ENCODE results near the gene FECH. TPM values are rescaled to one million over a fixed set of nuclear protein-coding genes. Genes with fewer than 3 reads are reported as not detected.
A peak's percentile ranks its signal among the peaks of the same experiment; 100 is the strongest.

FECH gene
- 24.5 TPM for total RNA-seq

DNA sequence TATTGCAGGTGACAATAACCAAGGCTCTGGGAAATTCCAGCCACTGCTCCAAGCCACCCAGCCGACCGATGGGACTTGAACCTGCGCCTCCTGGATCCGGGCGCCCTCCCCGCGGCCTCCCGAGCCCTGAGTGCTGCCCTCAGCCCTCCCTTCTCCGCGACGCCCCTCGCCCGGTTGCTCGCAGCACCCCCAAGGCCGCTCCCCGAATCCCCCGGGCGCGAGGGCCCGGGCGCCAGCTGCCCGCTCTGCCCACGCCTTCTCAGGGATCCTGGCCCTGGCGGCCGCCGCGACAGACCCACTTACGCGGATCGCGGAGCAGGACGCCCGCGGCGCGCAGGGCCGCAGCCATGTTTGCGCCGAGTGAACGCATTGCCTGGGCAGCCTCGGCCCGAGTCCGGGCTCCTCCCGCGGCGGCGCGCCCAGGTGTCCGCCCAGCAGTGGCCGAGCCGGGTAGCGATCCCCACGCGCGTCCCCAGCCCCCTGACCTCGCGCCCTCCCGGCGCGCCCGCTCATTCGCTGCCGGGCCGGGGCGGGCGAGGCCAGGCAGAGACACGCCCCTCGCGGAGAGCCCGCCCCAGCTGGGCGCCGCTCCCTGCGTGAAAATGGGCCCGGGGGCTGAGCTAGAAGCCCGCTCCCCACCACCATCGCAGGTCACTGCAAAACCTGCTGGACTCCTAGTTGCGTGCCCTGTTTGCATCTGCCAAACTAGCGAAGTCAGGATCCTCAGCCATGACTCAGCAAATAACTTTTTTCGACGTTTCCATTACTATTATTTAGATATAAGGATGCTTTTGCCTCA lies at the start of gene FECH:
Gene FECH (minus strand): TSS at position 452 of the 799 bp plus-strand sequence. CDS start 82 bp downstream, at position 370.
- peak; percentile 28 to 62 (median 58) for DNase-seq (ENCODE audit: low read depth in 2 of 3, low spot score in 2 of 3)

DNA sequence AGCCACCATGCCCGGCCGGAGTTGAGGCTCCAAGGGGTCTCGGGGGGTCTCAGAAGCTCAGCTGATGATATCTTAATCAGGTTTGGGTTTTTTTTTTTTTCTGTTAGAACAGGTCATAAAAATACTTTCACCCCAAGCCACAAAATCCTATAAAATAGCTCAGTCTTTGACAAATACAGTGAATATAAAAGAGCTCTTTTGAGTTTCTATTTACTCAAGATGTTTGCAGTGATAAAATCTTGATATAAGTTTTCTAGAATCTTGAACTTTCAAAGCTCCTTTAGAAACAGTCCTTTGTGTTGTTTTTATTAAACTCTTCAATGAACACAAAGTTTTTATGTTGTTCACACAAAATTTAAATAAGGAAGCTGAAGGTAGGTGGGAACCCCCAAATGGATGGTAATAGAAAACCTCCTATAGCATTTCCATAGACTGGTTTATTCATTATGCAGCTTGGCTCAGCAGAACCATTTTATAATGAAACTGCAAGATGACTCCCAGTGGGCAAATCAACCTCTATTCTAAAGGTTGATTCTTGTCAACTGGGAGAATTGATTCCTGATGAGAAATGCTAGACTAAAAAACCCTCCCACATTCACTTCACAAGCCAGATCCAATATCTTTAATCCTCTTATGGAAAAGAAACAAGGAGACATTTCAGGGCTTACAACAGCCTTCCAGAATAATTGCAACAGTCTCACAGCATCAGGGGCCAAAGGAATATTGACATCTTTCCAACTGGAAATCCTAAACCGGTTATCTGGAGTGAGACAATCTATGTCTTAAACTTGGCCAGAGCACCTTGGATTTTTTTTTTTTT lies 48.7 kb upstream of the FECH start:
- DNase-seq (ENCODE audit: low read depth in 2 of 3, low spot score in 2 of 3), result no peak

DNA sequence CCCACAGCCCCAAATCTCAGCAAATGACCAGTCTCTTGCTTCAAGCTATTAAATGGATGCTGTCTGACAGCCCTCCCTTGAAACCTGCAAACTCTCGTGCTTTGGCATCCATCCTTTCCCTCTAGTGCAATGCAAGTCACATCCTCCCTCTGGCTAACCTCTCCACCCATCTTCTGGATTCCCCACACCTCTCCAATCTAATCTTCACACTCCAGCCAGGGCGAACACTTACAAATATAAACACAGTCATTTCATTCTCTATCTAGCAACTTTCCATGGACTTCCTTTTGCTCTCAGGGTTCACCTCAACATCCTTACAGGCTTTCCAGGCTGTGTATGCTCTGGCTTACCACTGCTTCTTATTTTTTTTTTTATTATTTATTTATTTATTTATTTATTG lies 45.2 kb upstream of the FECH start:
- DNase-seq (ENCODE audit: low read depth in 2 of 3, low spot score in 2 of 3), result no peak

- no peak for DNase-seq (ENCODE audit: low read depth in 2 of 3, low spot score in 2 of 3)
Observed at GRCh38 chr18:57630754-57631595, 44.5 kb upstream of the FECH start.

DNA sequence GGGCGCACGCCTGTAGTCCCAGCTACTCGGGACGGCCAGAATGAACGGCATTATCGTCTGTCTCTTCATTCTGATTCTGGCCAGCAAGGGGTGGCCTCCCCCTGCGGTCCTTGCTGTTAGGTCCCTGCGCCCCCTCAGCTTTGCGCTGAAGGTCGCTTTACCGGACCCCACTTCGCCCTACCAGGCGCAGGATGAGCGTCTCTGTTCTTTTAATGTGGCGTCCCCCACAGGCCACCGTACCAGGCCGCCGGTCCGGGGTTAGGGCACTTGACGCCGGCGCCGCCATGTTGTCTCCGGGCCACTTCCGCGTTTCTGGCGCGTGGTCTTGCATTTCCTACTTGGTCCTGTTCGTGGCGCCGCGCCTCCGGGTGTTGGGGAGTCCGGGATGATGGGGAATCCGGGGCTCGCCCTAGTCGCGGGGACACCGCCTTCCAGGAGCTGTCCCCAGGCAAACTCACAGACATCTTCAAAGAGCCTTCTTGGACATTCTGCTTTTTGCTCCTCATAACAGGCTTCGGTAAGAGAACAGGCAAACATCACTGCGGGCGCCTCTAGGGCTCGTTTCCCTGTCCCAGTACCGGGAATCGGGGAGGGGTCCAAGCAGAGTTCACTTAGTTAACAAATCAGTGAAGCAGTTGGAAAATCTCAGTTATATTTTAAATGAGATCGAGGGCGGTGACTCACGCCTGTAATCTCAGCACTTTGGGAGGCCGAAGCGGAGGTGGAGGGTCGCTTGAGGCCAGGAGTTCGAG lies 43.7 kb upstream of the FECH start:
- peak; percentile 79 to 95 (median 94) for DNase-seq (ENCODE audit: low read depth in 2 of 3, low spot score in 2 of 3)

- no peak for DNase-seq (ENCODE audit: low read depth in 2 of 3, low spot score in 2 of 3)
Observed at GRCh38 chr18:57629422-57629821, 42.9 kb upstream of the FECH start.

GRCh38 chr18:57627488-57627887 lies 41.0 kb upstream of the FECH start:
- no peak for DNase-seq (ENCODE audit: low read depth in 2 of 3, low spot score in 2 of 3)

DNA sequence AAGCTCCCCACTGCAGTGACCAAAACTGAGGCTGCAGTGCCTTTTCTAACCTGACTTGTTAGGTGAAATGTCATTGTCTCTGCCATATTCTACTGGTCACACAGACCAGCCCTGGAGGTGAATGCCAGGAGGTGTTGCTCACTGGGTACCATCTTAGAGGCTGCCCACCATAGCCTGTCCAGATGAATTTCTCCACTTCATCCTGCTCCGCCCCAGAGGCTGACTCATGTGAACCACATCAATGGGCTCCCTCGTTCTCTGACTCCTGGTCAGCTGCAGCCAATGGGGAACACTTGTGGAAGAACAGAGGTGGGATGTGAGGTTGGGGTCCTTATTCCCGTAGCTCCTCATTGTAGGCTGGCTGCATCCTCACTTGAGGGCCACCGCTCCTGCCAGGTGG lies 38.5 kb upstream of the FECH start:
- DNase-seq (ENCODE audit: low read depth in 2 of 3, low spot score in 2 of 3), result no peak

DNA sequence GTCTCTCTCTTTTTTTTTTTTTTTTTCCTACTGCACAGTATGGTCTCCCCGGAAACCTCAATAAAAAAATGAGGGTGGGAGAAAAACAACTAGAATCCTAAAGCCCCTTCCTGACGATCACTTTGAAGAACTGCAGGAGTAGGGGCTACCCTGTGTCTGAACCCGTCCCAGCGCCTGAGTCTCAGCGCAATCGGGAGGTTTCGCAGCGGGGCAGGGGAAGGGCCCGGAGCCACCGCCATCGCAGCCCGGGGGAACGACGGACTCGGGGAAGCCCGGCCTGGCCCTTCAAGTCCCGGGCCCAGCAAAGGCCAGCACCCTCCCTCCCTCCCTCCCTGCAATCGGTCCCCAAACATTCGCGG lies 34.7 kb upstream of the FECH start:
- peak in 1 of 3 donors; percentile 16 for DNase-seq (ENCODE audit: low read depth in 2 of 3, low spot score in 2 of 3)

GRCh38 chr18:57619876-57620275 lies 33.4 kb upstream of the FECH start:
- no peak for DNase-seq (ENCODE audit: low read depth in 2 of 3, low spot score in 2 of 3)

GRCh38 chr18:57618910-57619309 lies 32.4 kb upstream of the FECH start:
- DNase-seq (ENCODE audit: low read depth in 2 of 3, low spot score in 2 of 3), result no peak

DNA sequence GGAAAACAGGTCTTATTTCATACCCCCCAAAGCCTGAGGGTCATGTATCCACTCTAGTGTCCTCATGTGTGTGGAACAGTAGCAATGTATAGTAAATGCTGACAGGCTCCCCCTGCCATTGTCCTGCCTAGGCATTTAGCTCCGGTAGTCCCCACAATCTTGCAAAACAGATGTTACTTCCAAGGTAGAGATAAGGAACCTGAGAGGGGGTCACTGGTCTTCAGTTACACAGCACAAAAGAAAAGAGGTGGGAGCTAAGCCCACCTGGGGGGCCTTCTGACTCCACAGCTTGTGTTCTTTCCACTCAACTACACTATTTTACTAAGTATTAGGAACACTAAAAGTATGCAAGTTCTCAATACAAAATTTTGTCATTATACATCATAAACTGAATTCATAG lies 17.4 kb upstream of the FECH start:
- no peak for DNase-seq (ENCODE audit: low read depth in 2 of 3, low spot score in 2 of 3)

GRCh38 chr18:57595347-57595746 lies 8.8 kb upstream of the FECH start:
- no peak for DNase-seq (ENCODE audit: low read depth in 2 of 3, low spot score in 2 of 3)

- DNase-seq (ENCODE audit: low read depth in 2 of 3, low spot score in 2 of 3), result peak in 1 of 3 donors; percentile 40
Observed at GRCh38 chr18:57592716-57593115, 6.2 kb upstream of the FECH start.

DNA sequence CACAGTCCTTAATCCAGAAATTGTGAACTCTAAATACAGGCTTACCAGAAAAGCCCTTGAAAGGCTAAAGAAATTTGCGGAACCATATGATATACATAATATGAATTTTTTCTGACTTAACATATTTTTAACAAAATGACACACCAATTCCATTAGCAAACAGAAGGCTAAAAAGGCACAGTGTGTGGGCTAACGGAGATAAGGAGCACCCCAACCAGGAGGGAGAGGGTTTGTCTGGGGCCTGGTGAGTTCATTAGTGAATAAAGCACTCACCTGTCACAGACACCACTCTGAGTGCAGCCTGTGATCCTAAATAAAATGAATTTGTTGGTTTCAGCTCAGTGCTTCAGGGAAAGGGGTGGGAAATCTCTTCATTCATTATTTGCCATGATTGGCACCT lies 2.7 kb upstream of the FECH start:
- DNase-seq (ENCODE audit: low read depth in 2 of 3, low spot score in 2 of 3), result no peak

- DNase-seq (ENCODE audit: low read depth in 2 of 3, low spot score in 2 of 3), result no peak
Observed at GRCh38 chr18:57587098-57587661, 678 bp upstream of the FECH start.

GRCh38 chr18:57585855-57586250 lies 649 bp downstream of the FECH start:
- no peak for DNase-seq (ENCODE audit: low read depth in 2 of 3, low spot score in 2 of 3)

DNA sequence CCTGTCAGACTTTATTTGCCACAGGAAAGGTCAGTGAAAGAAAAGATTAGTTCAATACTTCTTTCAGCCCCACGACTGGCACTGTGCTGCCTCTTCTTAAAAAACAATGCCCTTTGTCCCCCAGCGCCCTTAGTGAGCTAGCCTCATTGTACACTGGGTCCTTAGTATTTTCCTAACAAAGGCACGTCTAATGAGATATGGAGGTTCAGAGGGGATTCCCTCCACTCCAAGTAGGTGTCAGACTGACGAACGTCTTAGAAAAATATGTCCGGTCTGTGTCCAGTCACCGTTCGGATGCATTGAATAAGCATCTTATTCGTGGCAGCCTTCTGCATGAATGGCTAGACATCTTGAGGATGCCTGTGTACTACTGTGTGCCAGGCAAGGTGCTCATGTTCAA lies 1.1 kb downstream of the FECH start:
- DNase-seq (ENCODE audit: low read depth in 2 of 3, low spot score in 2 of 3), result no peak

DNA sequence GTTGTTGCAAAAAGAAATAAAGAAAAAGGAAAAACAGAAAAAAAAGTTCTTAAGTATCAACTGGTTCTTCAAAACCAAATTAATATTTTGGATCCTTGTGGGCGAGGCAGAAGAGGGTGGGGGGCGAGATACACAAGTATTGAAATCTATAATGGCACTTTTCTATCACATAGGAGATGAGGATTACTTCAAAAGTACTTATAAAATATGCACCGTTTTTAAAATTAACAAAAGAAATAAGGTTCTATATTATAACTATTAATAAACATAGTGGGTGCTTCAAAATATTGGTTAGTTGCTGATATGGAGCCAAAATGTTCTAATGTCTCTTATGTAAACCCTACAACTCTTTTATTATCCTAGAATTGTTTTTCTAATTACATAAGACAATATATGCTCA lies 2.1 kb downstream of the FECH start:
- no peak for DNase-seq (ENCODE audit: low read depth in 2 of 3, low spot score in 2 of 3)

- peak in 2 of 3 donors; percentile 40 to 46 for DNase-seq (ENCODE audit: low read depth in 2 of 3, low spot score in 2 of 3)
Observed at GRCh38 chr18:57583297-57583835, 3.1 kb downstream of the FECH start.

Measured in hematopoietic multipotent progenitor cell (in vitro differentiated cells).